GM19467 (cell line): ENCODE measurements around the gene AHCYL1.

Experiments
- ATAC-seq: cut with Tn5 transposase; IDR thresholded peaks from one replicate; pipeline ENCODE4 v1.9.1; 2021; ENCODE audit warnings: mild to moderate bottlenecking, moderate library complexity; ENCODE audit not compliant: unreplicated experiment

AHCYL1 gene

DNA sequence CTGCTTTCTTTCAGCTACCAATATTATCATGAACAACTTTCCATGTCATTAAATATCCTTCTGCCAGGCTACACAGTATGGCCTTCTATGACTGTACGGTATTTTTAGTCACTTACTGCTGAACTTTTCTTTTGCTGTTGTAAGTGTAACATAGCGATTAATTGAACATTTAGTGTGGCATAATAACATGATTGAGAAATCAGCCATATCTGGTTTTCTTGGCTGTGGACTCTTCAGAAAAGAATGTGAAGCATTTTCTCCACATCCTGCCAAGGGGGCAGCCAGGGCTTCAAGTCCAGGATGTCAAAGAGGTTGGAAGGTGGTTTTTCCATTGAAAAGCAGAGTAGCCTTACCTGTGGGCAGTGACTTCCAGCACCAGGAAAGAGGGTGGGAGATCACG is 8.8 kb upstream of the AHCYL1 start:
- ATAC-seq = no peak

- ATAC-seq = no peak
Observed at GRCh38 chr1:109976762-109977161, 7.8 kb upstream of the AHCYL1 start.

- ATAC-seq = no peak
Observed at GRCh38 chr1:109977225-109977624, 7.3 kb upstream of the AHCYL1 start.

GRCh38 chr1:109977657-109978378 is 6.7 kb upstream of the AHCYL1 start:
- no peak for ATAC-seq

DNA sequence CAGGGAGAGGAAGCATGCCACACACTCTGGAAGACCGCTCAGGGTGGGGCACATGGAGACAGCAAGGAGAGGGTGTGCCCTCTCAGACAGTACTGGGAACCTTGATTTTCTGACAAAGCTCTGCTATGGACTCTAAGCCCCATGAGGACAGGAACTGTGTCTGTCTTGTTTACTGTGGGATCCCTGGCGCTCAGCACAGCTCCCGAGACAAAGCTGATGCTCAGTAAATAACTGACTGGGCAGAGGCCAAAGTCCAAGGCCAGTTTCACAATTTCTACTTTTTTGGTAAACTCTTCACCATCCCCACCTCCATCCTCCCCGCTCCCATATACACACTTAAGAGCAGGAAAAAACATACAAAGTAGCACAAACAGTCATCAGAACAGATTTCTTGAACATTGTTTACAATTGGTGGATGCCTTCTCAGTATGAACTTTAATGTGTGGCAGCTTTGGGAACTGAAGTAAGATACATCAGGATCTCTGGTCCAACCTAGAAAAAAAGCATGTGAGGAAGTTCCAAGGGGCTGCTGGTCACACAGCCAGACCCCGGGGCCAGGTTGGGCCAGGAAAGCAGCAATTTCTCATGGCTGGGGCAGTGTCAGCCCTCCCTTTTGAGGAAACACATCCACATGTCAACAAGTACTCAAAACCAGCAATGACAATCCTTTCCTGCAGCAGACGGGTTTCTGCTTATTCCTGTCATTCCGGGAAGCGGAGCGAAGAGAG is 5.6 kb upstream of the AHCYL1 start:
- ATAC-seq = no peak

DNA sequence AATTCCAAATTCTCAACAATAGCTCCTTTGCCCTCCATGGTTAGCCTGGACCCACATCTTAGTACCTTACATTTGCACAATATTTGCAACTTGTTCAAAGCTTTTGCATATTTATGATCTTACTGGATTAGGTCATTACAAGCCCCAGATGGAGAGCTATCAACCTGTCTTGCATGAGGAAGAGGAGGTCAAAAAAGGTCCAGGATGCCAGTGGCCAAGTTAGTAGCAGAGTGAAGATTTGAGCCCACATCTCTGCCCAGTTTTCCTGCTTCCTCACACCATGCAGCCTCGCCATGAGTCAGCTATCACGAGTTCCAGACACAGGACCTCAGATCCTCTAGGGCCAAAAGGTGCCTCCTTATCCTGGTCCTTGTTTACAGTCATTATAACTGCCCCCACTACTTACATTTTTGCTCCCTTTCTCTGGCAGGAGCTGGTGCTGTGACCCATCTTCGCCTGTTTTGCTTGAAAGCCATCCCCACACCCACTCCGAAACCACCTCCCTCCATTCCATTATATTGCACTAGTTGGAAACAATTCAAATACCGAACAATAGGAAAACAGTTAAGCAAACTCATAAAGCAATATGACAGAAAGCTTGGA is 5.0 kb upstream of the AHCYL1 start:
- no peak for ATAC-seq

- ATAC-seq = no peak
Observed at GRCh38 chr1:109980324-109981003, 4.1 kb upstream of the AHCYL1 start.

DNA sequence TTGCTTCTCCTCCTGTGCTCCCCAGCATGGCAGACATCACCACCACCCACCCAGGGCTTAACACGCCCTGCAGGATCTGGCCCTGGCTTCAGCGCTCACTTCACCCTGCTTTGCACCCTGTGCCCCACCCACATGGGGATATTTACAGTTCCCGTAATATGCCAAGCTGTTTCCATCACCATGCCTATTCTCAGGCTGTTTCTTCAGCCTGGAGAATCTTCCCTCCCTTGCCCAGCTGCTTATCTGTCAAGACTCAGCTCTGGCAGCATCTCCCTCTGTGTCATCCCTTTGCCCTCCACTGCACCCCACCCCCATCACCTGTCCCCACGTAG is 3.6 kb upstream of the AHCYL1 start:
- ATAC-seq = no peak

- no peak for ATAC-seq
Observed at GRCh38 chr1:109983380-109984189, 980 bp upstream of the AHCYL1 start.

- ATAC-seq = no peak
Observed at GRCh38 chr1:109984190-109984455, 442 bp upstream of the AHCYL1 start.

GRCh38 chr1:109985247-109986053 is 885 bp downstream of the AHCYL1 start:
- no peak for ATAC-seq

GRCh38 chr1:109986054-109986444 is 1.5 kb downstream of the AHCYL1 start:
- no peak for ATAC-seq

DNA sequence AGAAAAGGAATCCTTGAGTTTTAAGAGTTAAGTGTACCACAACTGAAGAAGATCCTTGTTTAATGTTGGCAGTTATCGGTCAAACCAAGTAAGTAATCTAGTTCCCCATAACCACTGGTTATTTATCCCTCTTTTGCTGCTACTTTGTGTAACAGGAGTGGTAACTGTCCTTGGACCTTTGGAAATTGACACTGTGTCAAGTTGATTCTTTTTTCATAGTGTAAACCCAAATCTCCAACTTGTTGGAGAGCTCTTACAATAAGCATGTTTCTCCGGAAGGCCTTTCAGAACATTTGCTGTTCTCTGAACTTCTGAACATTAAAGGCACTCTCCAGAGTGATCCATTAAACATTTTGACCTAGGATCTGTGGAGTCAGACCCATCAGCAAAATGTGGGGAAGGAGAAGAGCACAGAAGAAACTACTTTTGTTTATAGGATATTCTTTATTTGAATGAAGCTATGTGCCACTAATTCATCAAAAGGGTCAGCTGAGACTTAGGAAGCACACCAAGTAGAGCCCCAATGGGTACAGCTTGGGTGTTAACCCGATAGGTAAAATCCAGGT is 3.9 kb downstream of the AHCYL1 start:
- ATAC-seq = no peak

DNA sequence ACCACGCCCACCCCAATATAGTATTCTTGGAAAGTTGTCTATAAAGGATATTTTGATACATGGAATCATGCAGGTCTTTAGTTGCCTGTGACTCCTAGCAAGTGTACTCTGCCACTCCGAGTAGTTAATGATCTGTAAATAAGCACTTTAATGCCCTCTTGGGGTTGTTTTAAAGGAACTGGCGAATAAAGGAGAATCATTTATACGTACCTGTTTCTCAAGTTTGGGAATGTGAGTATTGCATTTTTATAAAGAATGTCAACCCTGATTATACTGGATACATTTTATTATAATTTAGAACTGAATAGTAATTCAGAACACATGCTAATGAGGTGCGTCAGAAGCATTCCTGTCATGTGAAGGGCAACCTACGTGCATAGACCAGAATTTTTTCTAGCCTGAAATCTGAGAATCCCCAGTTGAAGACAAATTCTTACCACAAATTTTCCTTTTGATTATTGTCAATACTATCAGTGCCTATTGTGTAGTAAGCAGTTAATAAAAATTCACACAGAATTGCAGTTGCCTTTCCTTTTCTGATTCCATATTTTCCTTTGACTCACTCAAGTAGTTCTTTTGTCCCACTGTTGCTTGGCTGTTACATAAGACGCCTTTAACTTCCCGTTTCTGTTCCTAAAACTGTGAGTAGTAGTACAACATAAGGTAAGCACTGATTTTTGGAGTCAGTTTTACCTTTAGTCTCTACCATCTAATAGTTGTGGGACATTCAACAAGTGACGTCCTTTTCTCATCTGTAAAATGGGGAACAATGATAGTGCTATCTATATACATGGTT is 5.1 kb downstream of the AHCYL1 start:
- ATAC-seq = no peak

GRCh38 chr1:109990302-109990653 is 5.7 kb downstream of the AHCYL1 start:
- ATAC-seq = no peak

- no peak for ATAC-seq
Observed at GRCh38 chr1:109991400-109991925, 6.9 kb downstream of the AHCYL1 start.

DNA sequence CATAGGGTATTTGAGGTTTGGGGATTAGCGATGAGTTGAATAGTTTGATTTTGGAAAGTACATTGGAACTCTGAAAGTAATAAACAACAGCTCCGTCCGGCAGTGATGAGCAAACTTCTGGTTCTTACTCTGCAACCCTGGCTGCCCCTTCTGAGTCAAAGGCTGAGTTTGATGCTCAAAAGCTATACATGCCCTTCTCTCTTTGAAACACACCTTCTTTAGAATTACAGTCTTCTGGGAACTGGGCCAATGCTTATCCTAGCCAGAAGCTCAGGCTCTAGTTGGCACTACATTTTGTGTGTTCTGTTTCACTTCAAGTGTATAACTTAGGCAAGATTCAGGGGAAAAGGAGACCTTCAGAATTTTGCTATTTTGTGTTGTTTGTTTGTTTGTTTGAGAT is 9.3 kb downstream of the AHCYL1 start:
- no peak for ATAC-seq

GRCh38 chr1:109994654-109995053 is 10.1 kb downstream of the AHCYL1 start:
- ATAC-seq = no peak

- ATAC-seq = no peak
Observed at GRCh38 chr1:109995536-109995935, 11.0 kb downstream of the AHCYL1 start.
